Activated B cell treated with CpG ODN at 0.5 μM for 24 hours (primary cell): ENCODE data around the gene SPATA32. TPM values are rescaled to one million over a fixed set of nuclear protein-coding genes. Genes with fewer than 3 reads are reported as not detected.

Source experiments
- ATAC-seq: fragments of 200-7000 bp; cut with Tn5 transposase; one replicate; pipeline ENCODE4 v1.10.0; 2021; ENCODE audit warnings: low read depth, mild to moderate bottlenecking, moderate library complexity
- CTCF ChIA-PET: fragments of 350-600 bp; sonication (Branson Sonifier 250); formaldehyde crosslinking; loops from one replicate; lab custom pipeline; 2021; ENCODE audit warnings: antibody characterized with exemption; lab: Charles Lee
- POLR2A ChIA-PET: fragments of 350-600 bp; sonication (Branson Sonifier 250); formaldehyde crosslinking; loops from one replicate; lab custom pipeline; 2021; ENCODE audit warnings: antibody characterized with exemption; lab: Charles Lee
- DNase-seq: peaks from one replicate; pipeline ENCODE4 v3.0.0; 2022
- H3K27ac Mint-ChIP-seq: one replicate; pipeline ENCODE4 v1.8.0; 2020; ENCODE audit warnings: mixed read lengths
- H3K27me3 Mint-ChIP-seq: one replicate; pipeline ENCODE4 v1.8.0; 2021; ENCODE audit warnings: mixed read lengths
- H3K36me3 Mint-ChIP-seq: one replicate; pipeline ENCODE4 v1.8.0; 2021; ENCODE audit warnings: low read depth, mixed read lengths
- H3K4me1 Mint-ChIP-seq: one replicate; pipeline ENCODE4 v1.8.0; 2021; ENCODE audit warnings: mixed read lengths
- H3K4me3 Mint-ChIP-seq: one replicate; pipeline ENCODE4 v1.8.0; 2020; ENCODE audit warnings: mild to moderate bottlenecking, mixed read lengths
- H3K9me3 Mint-ChIP-seq: one replicate; pipeline ENCODE4 v1.8.0; 2020; ENCODE audit warnings: mixed read lengths
- intact Hi-C: fragments of 100-400 bp; cut with micrococcal nuclease; formaldehyde crosslinking; loops from one replicate; pipeline ENCODE4 v1.15.1; 2024
- total RNA-seq: library from RNA; stranded (reverse); gene quantifications from 2 replicates; pipeline ENCODE4 v1.2.3, GENCODE V29; 2022
- TF ChIP-seq, protein P1 (sequence below): fragments of 200-600 bp; IDR thresholded peaks from one replicate; pipeline ENCODE4 v1.8.0; 2022; ENCODE audit warnings: antibody characterized with exemption, mild to moderate bottlenecking

SPATA32 gene
- total RNA-seq, 1 donor from 2014 or later: 0.27 TPM

DNA sequence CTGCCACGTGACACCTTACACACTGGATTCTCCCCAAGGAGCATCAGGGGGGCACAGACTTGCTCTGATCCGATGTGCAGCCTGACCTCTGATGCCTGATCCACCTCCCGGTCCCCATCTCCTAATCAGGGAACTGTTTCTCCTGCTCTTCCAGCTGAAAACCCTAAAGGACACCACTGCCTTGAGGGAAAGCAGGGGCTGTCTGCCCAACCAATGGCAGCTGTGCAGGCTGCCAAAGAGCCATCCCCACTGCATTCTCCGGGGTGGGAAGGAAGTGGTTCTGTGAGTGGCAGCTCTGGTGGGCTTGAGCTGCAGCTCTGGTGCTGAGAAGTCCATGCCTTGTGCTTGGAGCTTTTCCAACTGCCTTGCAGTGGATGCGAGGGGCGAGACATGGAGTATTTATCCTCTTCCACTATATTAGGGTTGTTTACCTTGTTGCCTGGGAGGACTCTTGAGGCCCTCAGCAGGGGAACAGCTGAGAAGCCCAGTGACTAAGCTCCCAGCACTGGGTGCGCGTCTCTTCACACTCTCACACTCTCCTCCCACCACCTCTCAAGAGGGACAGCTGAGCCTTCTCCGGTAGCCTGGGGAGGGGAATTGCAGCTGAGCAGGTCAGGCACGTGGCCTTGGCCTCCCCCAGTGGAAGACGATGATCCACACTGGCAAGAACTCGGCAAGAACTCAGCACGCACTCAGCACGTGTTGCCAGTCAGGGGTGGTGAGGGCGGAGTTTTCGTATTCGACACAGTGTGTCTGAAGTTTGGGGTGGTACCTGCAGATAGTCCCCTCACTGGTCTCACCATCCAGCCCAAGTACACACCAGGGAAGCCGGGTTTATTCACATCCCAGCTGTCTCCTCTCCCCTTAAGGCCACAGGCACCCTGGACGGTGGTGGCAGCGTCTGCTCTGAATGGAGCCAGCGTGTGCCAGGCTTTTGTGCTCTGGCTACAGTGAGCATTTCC lies 21.1 kb upstream of the SPATA32 start:
- Mint-ChIP-seq H3K4me3 (no peak overlapping the region), H3K4me1 (peaks cover 4% of the 10 kb centered on the region), H3K27me3 (no peaks in the 10 kb centered on the region), H3K27ac (no peak overlapping the region), H3K9me3 (no peaks in the 10 kb centered on the region), H3K36me3 (peaks cover 84% of the 10 kb centered on the region)
- ATAC-seq: no peak
- TF ChIP-seq, protein P1, sequence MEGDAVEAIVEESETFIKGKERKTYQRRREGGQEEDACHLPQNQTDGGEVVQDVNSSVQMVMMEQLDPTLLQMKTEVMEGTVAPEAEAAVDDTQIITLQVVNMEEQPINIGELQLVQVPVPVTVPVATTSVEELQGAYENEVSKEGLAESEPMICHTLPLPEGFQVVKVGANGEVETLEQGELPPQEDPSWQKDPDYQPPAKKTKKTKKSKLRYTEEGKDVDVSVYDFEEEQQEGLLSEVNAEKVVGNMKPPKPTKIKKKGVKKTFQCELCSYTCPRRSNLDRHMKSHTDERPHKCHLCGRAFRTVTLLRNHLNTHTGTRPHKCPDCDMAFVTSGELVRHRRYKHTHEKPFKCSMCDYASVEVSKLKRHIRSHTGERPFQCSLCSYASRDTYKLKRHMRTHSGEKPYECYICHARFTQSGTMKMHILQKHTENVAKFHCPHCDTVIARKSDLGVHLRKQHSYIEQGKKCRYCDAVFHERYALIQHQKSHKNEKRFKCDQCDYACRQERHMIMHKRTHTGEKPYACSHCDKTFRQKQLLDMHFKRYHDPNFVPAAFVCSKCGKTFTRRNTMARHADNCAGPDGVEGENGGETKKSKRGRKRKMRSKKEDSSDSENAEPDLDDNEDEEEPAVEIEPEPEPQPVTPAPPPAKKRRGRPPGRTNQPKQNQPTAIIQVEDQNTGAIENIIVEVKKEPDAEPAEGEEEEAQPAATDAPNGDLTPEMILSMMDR: no peak
- POLR2A ChIA-PET: interaction anchor here (1.2 to 15.1 kb wide), 4 partner anchors 13 to 99 kb away, joined by 4 to 291 read pairs (median 8); partner anchors contain the start of gene MAP3K14
- CTCF ChIA-PET: interaction anchor here (1.1 to 4.4 kb wide), 8 partner anchors 11 to 104 kb away, joined by 3 to 34 read pairs (median 7); partner anchors contain the start of gene MAP3K14
- intact Hi-C loops: no loop called here
- no peak for DNase-seq

- POLR2A ChIA-PET: interaction anchor here (1.1 kb wide), 1 partner anchor 32 kb away, joined by 4 read pairs; no protein-coding TSS in a partner anchor
- intact Hi-C loops: no loop called here
- Mint-ChIP-seq H3K9me3 (no peaks in the 10 kb centered on the region), H3K4me1 (peaks cover 10% of the 10 kb centered on the region), H3K27me3 (no peaks in the 10 kb centered on the region), H3K36me3 (peaks cover 67% of the 10 kb centered on the region), H3K27ac (peak overlapping the region; percentile 21), H3K4me3 (no peak overlapping the region)
- TF ChIP-seq, protein P1: no peak
- ATAC-seq (no peak), DNase-seq (no peak)
- CTCF ChIA-PET: no interaction called here
These were observed 18.0 kb upstream of the SPATA32 start for GRCh38 chr17:45279898-45280297.

GRCh38 chr17:45277992-45278391 lies 16.1 kb upstream of the SPATA32 start:
- ChIA-PET CTCF (interaction anchor here (0.7 to 5.3 kb wide), 24 partner anchors 10 to 129 kb away, joined by 3 to 167 read pairs (median 8); partner anchors contain the start of genes FMNL1 and MAP3K14), POLR2A (interaction anchor here (0.7 to 3.8 kb wide), 10 partner anchors 17 to 107 kb away, joined by 3 to 62 read pairs (median 8); partner anchors contain the start of gene MAP3K14)
- DNase-seq (no peak), ATAC-seq (no peak)
- H3K4me3 Mint-ChIP-seq: no peak overlapping the region
- H3K36me3 Mint-ChIP-seq: peaks cover 64% of the 10 kb centered on the region
- no peak overlapping the region for H3K27ac Mint-ChIP-seq
- H3K27me3 Mint-ChIP-seq: no peaks in the 10 kb centered on the region
- H3K4me1 Mint-ChIP-seq: peaks cover 5% of the 10 kb centered on the region
- H3K9me3 Mint-ChIP-seq: no peaks in the 10 kb centered on the region
- TF ChIP-seq, protein P1: no peak
- intact Hi-C loops: loop anchor here (1.0 to 2.0 kb wide), 4 partner anchors 19 to 107 kb away; partner anchors contain the start of gene MAP3K14

DNA sequence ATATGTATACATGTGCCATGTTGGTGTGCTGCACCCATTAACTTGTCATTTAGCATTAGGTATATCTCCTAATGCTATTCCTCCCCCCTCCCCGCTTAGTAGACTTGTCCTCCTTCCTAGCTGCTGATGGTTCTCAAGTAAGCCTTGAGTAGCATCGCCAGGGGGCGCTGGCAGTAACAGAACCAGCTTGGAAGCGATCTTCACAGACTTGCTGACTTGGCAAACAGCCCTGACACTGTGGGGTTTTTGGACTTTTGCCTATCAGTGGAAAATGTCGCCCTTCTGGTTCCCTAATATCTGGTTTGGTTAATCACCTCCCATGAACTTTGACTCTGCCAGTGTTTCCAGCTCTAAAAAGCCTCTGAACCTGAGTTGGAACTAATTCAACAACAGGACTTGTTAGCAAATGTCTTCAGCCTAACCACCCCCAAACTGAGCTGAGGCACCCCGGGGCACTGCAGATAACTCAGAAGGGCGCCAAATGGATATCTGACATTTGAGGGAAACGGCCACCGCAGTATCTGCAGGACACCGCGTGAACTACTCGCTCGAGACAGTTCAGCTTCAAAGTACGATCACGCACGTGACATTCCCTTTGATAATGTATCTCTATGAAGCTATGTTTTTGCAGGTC lies 15.4 kb upstream of the SPATA32 start:
- Mint-ChIP-seq H3K9me3 (no peaks in the 10 kb centered on the region), H3K27me3 (no peaks in the 10 kb centered on the region), H3K36me3 (peaks cover 64% of the 10 kb centered on the region), H3K27ac (peak overlapping the region; percentile 21), H3K4me3 (no peak overlapping the region), H3K4me1 (peaks cover 5% of the 10 kb centered on the region)
- CTCF ChIA-PET: interaction anchor here (0.7 to 5.3 kb wide), 39 partner anchors 10 to 129 kb away, joined by 3 to 167 read pairs (median 5); partner anchors contain the start of genes FMNL1 and MAP3K14
- POLR2A ChIA-PET: interaction anchor here (0.5 to 3.8 kb wide), 10 partner anchors 17 to 137 kb away, joined by 4 to 62 read pairs (median 11); partner anchors contain the start of gene MAP3K14
- peak; percentile 98 for ATAC-seq
- intact Hi-C loops: loop anchor here (1.0 to 2.0 kb wide), 4 partner anchors 19 to 108 kb away; partner anchors contain the start of gene MAP3K14
- TF ChIP-seq, protein P1: no peak
- peak; percentile 76 for DNase-seq
